Spleen (tissue), 7 donors: ENCODE results near the gene GRIN2D.

Source experiments
- CTCF ChIP-seq, 11 experiments: fragments of 200-600 bp in 7 of 11; fragments of 450-650 bp in 4 of 11; sonication (generic) in 4 of 11; IDR thresholded peaks in 8 of 11; conservative IDR thresholded peaks in 3 of 11; 1 replicate in 7 of 11; 2 replicates in 4 of 11; pipeline versions ENCODE4 v1.4.0 to v1.8.0; 2016 to 2021; ENCODE audit warnings: antibody characterized with exemption in 11 of 11, inconsistent platforms in 4 of 11, mild to moderate bottlenecking in 1 of 11
- POLR2A ChIP-seq, 3 donors: fragments of 450-650 bp; IDR thresholded peaks; one replicate each; pipeline ENCODE4 v1.5.1; 2017; ENCODE audit warnings: antibody characterized with exemption in 3 of 3, mild to moderate bottlenecking in 1 of 3
- POLR2AphosphoS5 ChIP-seq, 3 donors: sonication (generic); formaldehyde crosslinking; IDR thresholded peaks; one replicate each; pipeline ENCODE4 v1.5.1; 2017; ENCODE audit warnings: antibody characterized with exemption in 3 of 3
- donor health status: DM: no; HTN: no; CAD: no; lungs with moderate emphysema.
- donor health status: DM: no; HTN: no; CAD: no.
- donor health status: DM: no; HTN: no; CAD: no.

GRCh38 chr19:48372904-48373303, 20.6 kb upstream of the GRIN2D start:
- no peak for TF ChIP-seq CTCF (IDR thresholded peaks at IDR 0.05 in 8 of 11, conservative IDR thresholded peaks at IDR 0.05 in 3 of 11)
- TF ChIP-seq POLR2A (IDR thresholded peaks at IDR 0.05) = no peak
- no peak for TF ChIP-seq POLR2AphosphoS5 (IDR thresholded peaks at IDR 0.05)
